Activated CD4-positive, alpha-beta memory T cell treated with anti-CD3 and anti-CD28 coated beads for 36 hours (primary cell): ENCODE results near the gene ARL6. TPM values are rescaled to one million over a fixed set of nuclear protein-coding genes. Genes with fewer than 3 reads are reported as not detected.

Experiments
- CTCF ChIA-PET: fragments of 350-600 bp; sonication (Branson Sonifier 250); formaldehyde crosslinking; loops from one replicate; lab custom pipeline; 2021; ENCODE audit warnings: antibody characterized with exemption, inconsistent platforms; lab: Charles Lee
- POLR2A ChIA-PET: fragments of 350-600 bp; sonication (Branson Sonifier 250); formaldehyde crosslinking; loops from one replicate; lab custom pipeline; 2021; ENCODE audit warnings: antibody characterized with exemption; lab: Charles Lee
- DNase-seq: peaks from one replicate; pipeline ENCODE4 v3.0.0-alpha.2; 2020
- H3K27ac Mint-ChIP-seq: one replicate; pipeline ENCODE4 v1.8.0; 2021; ENCODE audit warnings: mixed read lengths
- H3K27me3 Mint-ChIP-seq: one replicate; pipeline ENCODE4 v1.8.0; 2021; ENCODE audit warnings: mixed read lengths
- H3K36me3 Mint-ChIP-seq: one replicate; pipeline ENCODE4 v1.8.0; 2021; ENCODE audit warnings: mixed read lengths
- H3K4me1 Mint-ChIP-seq: one replicate; pipeline ENCODE4 v1.8.0; 2021; ENCODE audit warnings: low read depth, mixed read lengths
- H3K4me3 Mint-ChIP-seq: one replicate; pipeline ENCODE4 v1.8.0; 2021; ENCODE audit warnings: mild to moderate bottlenecking, mixed read lengths
- H3K9me3 Mint-ChIP-seq: one replicate; pipeline ENCODE4 v1.8.0; 2021; ENCODE audit warnings: mixed read lengths
- intact Hi-C: fragments of 100-400 bp; cut with micrococcal nuclease; formaldehyde crosslinking; loops from one replicate; pipeline ENCODE4 v1.15.1; 2023
- total RNA-seq, 2 experiments: library from RNA; stranded (reverse); gene quantifications; one replicate each; pipeline ENCODE4 v1.2.3, GENCODE V29; 2021

The ARL6 gene
- total RNA-seq, 2 experiments from 2014 or later: 3.9 to 6.1 TPM

- H3K36me3 Mint-ChIP-seq: peaks cover 6% of the 10 kb centered on the region
- H3K27ac Mint-ChIP-seq: no peak overlapping the region
- H3K4me3 Mint-ChIP-seq: no peak overlapping the region
- peaks cover 3% of the 10 kb centered on the region for H3K4me1 Mint-ChIP-seq
- H3K27me3 Mint-ChIP-seq: no peaks in the 10 kb centered on the region
- no peaks in the 10 kb centered on the region for H3K9me3 Mint-ChIP-seq
- ChIA-PET POLR2A (no interaction called here), CTCF (interaction anchor here (0.7 kb wide), 1 partner anchor 10 kb away, joined by 3 read pairs; no protein-coding TSS in a partner anchor)
- no peak for DNase-seq
- intact Hi-C loops: loop anchor here (5.0 kb wide), 1 partner anchor 102 kb away; no protein-coding TSS in a partner anchor
Measured at GRCh38 chr3:97839944-97840343, 75.4 kb downstream of the ARL6 start.

GRCh38 chr3:97841304-97841703, 76.7 kb downstream of the ARL6 start:
- intact Hi-C loops: no loop called here
- no peaks in the 10 kb centered on the region for H3K27me3 Mint-ChIP-seq
- no peak overlapping the region for H3K27ac Mint-ChIP-seq
- no peak overlapping the region for H3K4me3 Mint-ChIP-seq
- DNase-seq: no peak
- CTCF ChIA-PET: no interaction called here
- no peaks in the 10 kb centered on the region for H3K4me1 Mint-ChIP-seq
- H3K9me3 Mint-ChIP-seq: no peaks in the 10 kb centered on the region
- H3K36me3 Mint-ChIP-seq: peaks cover 6% of the 10 kb centered on the region
- POLR2A ChIA-PET: no interaction called here

GRCh38 chr3:97841956-97842355, 77.4 kb downstream of the ARL6 start:
- CTCF ChIA-PET: no interaction called here

GRCh38 chr3:97848779-97849178, 84.2 kb downstream of the ARL6 start:
- no peaks in the 10 kb centered on the region for H3K4me1 Mint-ChIP-seq
- H3K36me3 Mint-ChIP-seq: peaks cover 6% of the 10 kb centered on the region
- H3K27me3 Mint-ChIP-seq: no peaks in the 10 kb centered on the region
- DNase-seq: no peak
- H3K9me3 Mint-ChIP-seq: peaks cover 5% of the 10 kb centered on the region
- intact Hi-C loops: no loop called here
- POLR2A ChIA-PET: no interaction called here
- H3K4me3 Mint-ChIP-seq: no peak overlapping the region
- H3K27ac Mint-ChIP-seq: no peak overlapping the region
- CTCF ChIA-PET: no interaction called here

More at GRCh38 chr3:97841956-97842355, 77.4 kb downstream of the ARL6 start:
- intact Hi-C loops: no loop called here
- Mint-ChIP-seq H3K36me3 (peaks cover 6% of the 10 kb centered on the region), H3K4me1 (no peaks in the 10 kb centered on the region), H3K9me3 (no peaks in the 10 kb centered on the region), H3K27me3 (no peaks in the 10 kb centered on the region), H3K4me3 (no peak overlapping the region), H3K27ac (no peak overlapping the region)
- POLR2A ChIA-PET: no interaction called here
- no peak for DNase-seq

Other genes starting within 250 kb of the ARL6 start
- gene CRYBG3, start 57.3 kb downstream of the ARL6 start, total RNA-seq: 1 to 10 TPM; 6.4 to 6.9 TPM
- 10 to 100 TPM; 35.9 to 36.1 TPM for gene RIOX2, start 207.7 kb downstream of the ARL6 start, total RNA-seq